SKM-1 (cell line): ENCODE measurements around the gene NIFK.
"Not testable (repeated sequence)": the region's sequence is repeated elsewhere in the genome, so short reads cannot be mapped to it uniquely, and the experiment has no call there.

Experiments
- DNase-seq: peaks from one replicate; lab custom pipeline; 2025; ENCODE audit not compliant: unreplicated experiment; lab: John Stamatoyannopoulos, UW

NIFK gene

GRCh38 chr2:121735518-121736074, 1.1 kb downstream of the NIFK start:
- peak; percentile 16 for DNase-seq

GRCh38 chr2:121734544-121734943, 2.1 kb downstream of the NIFK start:
- DNase-seq: not testable (repeated sequence)

DNA sequence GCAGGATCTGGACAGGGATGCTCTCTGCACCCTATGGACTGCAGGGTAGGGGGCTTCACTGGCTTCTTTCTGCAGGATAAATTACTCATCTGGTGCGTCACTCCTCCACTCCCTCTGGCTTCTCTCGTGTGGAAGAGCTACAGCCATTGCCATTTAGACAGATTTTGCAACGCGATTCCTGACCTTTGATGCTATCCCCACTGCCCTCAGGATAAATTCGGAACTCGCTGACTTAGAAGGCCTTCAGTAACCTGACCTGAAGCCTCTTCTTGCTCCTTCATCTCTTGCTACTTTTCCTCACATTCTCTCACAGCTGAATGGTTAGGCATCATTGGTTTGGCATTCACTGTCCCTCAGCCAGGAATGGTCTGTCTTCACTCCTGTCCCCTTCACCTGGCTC, 5.3 kb downstream of the NIFK start:
- no peak for DNase-seq

DNA sequence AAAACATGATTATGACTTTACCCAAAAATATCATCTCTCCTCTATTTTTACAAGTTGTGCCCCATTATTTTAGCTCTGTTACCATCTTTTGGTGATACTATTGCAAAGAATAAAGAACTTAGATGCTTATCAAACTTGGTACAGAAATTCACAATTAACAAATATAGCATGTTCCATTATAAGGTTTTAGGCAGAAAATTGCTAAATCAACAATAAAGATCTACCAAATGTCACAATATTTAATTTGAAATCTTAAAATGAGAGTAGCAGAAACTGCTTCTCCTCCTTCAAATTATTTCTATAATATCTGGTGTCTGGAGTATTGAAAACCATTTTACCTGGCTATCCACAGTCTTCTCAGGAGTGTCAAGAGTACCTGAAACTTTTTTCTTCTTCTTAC, 8.7 kb downstream of the NIFK start:
- DNase-seq: no peak

GRCh38 chr2:121727332-121727731, 9.3 kb downstream of the NIFK start:
- no peak for DNase-seq

GRCh38 chr2:121723316-121723715, 13.4 kb downstream of the NIFK start:
- DNase-seq: no peak

- DNase-seq: no peak
Observed at GRCh38 chr2:121722479-121722878, 14.2 kb downstream of the NIFK start.

DNA sequence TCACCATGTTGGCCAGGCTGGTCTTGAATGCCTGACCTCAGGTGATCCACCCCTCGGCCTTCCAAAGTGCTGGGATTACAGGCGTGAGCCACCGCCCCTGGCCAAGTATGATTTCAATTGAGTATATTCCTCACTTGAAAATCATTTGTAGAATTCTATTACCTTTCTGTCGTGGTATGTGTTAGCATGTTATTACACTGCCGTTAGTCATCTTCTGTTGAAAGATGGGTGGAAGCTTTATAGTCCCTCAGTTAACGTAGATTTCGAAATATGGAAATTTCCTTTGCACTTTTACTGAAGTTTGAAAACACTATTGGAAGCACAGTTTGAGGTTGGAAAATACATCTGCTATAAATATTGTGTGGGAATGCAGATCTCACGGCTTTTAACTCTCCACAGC, 14.7 kb downstream of the NIFK start:
- no peak for DNase-seq

GRCh38 chr2:121717529-121717928, 19.1 kb downstream of the NIFK start:
- no peak for DNase-seq

GRCh38 chr2:121716126-121716525, 20.5 kb downstream of the NIFK start:
- DNase-seq: no peak

- DNase-seq: not testable (repeated sequence)
Observed at GRCh38 chr2:121711481-121711880, 25.2 kb downstream of the NIFK start.

DNA sequence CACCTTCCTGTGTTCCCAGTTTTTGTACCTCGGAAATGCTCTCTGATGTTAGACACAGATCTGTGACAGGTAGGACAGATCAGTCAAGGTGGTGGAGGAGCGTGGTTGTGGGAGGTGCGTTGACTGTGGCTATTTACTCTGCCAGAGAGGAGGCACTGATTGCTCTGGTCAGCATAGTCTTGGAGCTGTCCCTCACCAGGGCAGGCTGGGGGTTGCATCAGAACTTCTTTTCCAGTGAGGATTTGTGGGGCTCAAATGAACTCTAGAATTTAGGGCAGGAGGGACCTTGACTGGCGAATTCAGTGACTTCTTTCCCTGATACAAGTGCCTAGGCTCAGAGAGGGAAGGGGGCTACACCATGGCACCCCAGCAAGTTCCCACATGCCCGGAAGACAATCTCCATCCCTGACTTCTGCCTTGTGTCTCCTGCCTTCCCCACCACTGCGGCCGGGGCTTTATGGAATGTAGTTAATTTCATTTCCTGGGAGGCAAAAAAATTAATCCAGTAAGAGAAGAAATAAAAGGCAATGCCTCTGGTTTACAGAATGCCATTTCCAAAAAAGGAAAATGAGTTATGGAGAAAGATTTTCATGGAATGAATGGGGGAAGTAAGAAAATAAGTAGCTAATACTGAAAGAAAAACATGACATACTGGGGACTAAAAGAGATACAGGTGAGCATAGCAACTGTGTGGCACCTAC, 26.1 kb downstream of the NIFK start:
- no peak for DNase-seq

DNA sequence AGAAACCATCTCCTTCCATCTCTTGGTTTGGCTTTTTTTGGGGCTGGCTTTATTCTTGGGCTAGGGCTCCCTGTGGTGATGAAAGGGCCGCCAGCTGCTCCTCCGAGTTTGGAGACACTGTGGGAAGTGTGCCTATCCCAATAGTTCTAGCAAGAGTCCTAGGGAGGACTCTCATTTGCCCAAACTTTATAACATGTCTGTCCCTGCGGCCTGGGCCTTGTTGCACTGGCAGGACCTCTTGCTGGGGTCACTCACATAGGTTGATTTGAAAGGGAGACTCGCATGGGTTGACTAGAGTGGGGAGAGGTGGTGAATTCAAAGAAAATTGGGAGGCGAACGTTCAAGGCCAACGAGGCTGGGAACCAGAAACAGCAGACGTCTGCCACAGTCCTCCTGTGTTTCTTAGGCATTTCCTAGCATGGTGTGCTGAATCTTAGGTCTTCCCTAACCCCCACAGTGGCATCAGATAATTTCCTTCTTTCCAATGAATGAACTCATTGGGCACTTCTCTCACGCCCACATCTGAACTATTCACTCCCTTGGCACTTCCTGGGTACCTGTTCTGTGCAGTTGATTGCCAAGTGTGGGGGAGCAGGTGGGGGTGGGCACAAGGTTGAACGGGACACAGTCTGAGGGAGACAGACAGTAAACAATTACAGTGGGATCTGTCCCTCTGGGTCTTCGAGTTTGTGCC, 26.8 kb downstream of the NIFK start:
- DNase-seq: no peak

DNA sequence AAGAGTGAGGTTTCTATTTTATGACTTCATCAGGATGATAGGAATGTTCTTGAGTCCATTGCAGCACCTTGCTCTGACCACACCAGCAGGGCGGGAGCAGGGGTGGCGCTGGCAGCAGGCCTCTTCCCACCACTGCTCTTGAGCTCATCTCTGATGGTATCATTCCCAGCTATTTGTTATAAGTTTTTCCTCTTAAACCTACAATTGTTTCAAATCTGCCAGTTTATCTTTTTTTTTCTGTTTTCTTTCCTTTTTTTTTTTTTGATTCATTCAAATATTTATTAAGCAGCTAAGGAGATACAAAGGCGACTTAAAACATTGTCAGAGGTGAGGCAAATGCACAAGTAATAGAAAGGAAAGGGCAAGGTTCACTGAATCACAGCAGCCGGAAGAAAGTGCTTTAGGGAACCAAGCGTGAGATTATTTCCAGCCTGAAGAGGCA, 28.7 kb downstream of the NIFK start:
- DNase-seq: no peak

DNA sequence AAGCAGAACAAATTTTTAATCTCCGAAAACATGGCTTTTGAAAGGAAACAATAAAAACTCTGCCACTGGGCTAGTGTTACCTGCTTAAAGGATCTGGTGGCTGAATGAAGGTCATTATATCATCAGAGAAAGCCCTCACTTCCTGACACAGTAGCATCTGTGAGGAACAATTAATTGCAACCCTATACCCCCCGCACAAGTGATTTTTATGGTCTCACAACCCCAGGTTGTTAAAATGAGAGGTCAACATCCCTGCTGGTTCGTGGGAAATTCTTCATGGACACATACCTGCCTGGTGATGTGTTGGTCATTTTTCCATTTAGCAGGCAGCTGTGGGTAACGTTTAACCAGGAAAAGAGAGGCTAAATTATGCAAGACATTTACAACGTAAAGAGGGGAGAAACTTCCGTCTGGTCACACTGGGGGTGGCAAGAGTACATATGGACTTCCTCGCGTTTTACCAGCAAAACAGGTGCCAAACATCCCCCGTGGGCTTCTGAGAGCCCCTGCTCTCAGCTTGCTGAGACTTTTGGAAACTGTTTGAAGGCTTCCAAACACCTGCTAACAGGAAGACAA, 29.2 kb downstream of the NIFK start:
- DNase-seq: no peak

GRCh38 chr2:121705958-121706357, 30.7 kb downstream of the NIFK start:
- DNase-seq: no peak

- no peak for DNase-seq
Observed at GRCh38 chr2:121705390-121705789, 31.3 kb downstream of the NIFK start.

- not testable (repeated sequence) for DNase-seq
Observed at GRCh38 chr2:121701761-121702160, 34.9 kb downstream of the NIFK start.

DNA sequence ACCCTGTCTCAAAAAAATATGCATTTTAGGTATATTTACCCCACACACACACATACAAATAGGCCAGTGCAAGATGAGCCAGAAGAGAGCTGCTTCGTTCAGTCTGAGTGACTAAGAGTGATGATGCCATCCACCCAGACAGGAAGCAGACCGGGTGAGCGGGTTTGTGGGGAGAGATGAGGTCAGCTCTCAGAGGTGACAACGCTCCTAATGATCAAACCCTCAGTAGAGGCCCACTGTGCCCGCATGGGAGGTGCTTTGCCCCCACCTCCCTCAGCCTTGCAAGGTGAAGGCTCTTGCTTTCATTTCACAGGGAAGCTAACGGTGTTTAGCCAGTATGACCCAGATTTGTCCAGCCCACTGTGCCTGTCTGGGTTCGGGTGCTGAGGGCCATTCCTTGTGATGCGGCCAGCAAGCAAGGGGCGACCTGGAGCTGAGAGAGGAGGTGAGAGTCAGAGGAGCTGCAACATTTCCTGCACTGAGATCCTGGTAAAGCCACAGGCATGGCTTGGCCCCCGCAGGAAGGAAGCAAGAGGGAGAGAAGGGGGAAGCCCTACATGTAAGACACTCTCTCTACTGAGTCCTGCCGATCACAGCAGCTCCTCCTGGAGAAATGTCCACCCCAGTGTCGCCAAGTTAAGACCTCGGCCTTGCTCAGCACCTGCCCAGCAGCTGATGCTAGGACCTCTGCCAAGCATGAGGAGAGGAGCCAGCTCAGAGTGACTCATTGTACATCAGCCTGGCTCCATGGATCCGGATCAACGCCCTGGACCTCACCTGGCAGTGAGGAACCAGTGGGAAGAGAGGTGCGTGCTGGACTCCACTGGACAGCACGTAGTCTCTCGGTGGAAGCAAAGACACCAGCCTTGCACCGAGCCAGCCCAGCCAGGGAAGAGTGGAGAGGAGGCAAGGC, 37.0 kb downstream of the NIFK start:
- DNase-seq: peak; percentile 94

DNA sequence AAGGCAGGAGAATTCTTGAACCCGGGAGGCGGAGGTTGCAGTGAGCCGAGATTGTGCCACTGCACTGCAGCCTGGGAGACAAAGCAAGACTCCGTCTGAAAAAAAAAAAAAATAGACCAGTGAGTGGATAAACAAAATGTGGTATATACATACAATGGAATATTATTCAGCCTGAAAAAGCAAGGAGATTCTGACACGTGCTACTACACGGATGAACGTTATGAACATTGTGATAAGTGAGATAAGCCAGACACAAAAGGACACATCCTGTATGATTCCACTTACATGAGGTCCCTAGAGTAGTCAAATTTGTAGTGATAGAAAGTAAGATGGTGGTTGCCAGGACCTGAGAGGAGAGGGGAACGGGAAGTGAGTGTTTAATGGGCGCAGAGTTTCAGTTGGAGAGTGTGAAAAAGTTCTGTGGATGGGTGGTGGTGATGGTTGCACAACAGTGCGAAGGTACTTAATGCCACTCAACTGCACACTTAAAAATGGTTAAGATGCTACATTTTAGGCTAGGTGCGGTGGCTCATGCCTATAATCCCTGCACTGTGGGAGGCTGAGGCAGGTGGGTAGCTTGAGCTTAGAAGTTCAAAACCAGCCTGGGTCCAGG, 38.3 kb downstream of the NIFK start:
- peak; percentile 40 for DNase-seq
